NCI-H2171 treated with DMSO at 0.1 percent for 48 hours (cell line): Measurements from ENCODE around the gene PCNX3.
"Not testable (repeated sequence)": the region's sequence is repeated elsewhere in the genome, so short reads cannot be mapped to it uniquely, and the experiment has no call there.

Experiments used
- DNase-seq: peaks from one replicate; lab custom pipeline; 2025; lab: John Stamatoyannopoulos, UW

The PCNX3 gene

DNA sequence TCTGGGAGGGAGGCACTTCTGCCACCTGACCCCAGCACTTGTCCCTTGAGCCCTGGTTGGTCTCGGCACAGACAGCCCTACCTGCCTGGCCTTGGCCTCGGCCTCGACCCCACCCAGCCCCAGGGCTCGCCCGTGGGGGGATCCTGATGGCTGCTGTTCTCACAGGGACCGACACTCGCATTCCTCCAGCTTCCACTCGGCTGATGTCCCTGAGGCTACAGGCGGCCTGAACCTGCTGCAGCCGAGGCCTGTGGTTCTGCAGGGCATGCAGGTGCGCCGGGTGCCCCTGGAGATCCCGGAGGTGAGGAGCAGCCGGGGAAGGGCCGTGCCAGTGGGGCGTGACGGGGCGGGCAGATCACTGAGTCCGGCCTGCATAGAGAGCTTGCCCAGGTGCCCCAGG lies 5.1 kb downstream of the PCNX3 start:
- no peak for DNase-seq

GRCh38 chr11:65621460-65621859 lies 5.9 kb downstream of the PCNX3 start:
- DNase-seq = no peak

DNA sequence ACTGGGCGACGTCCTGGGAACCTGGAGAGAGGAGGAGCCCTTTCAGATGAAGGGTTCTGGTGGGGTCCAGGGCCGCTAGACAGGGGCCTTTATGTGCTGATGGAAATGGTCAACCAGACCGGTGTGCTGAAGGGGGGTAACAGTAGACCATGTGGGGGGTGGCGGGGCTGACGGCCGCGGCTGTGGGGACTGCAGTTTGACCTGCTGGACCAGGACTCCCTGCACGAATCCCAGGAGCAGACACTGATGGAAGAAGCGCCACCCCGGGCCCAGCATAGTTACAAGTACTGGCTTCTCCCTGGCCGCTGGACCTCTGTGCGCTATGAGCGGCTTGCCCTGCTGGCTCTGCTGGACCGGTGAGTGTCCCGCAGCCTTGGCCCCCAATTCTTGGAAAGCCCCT lies 6.4 kb downstream of the PCNX3 start:
- DNase-seq = no peak

DNA sequence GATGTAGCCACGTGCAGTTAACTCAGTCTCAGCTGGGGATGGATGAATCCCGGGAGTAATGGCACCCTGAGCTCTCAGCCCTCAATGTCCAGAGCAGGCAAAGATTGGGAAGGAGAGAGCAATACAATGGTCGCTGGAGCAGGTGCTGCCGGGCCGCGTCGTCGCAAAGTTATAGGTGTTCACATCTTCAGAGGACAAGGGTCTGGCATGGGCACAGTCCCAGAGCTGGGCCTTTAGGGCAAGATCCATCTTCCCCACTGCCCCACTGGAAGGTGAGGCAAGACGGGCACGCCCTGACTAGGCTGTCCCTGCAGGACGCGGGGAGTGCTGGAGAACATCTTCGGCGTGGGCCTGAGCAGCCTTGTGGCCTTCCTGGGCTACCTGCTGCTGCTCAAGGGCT lies 7.6 kb downstream of the PCNX3 start:
- no peak for DNase-seq

DNA sequence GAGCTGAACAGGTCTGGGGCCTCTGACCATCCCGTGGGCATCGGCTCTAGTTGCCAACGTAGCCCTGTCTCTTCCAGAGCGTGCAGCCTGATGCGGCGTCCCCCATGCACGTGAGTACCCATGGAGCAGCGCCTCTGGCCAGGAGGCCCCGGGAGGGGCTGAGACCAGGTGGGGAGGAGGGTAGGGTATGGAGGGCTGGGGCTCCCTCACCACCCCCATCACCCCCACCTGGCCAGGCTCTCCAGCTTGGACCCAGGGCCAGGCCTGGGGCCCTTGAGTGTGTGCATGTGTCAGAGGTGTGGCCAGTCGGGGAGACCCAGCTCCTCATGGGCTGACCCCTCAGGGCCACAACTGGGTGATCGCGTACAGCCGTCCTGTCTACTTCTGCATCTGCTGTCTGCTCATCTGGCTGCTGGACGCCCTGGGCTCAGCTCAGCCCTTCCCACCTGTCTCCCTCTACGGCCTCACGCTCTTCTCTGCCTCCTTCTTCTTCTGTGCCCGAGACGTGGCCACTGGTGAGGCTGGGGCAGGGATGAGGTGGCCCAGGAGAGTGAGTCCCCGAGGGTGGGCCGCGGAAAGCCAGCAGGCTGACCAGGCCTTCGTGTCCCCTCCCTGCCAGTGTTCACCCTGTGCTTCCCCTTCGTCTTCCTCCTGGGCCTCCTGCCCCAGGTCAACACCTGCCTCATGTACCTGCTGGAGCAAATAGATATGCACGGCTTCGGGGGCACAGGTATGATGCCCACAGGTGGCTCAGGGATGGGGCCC lies 8.5 kb downstream of the PCNX3 start:
- DNase-seq = no peak

DNA sequence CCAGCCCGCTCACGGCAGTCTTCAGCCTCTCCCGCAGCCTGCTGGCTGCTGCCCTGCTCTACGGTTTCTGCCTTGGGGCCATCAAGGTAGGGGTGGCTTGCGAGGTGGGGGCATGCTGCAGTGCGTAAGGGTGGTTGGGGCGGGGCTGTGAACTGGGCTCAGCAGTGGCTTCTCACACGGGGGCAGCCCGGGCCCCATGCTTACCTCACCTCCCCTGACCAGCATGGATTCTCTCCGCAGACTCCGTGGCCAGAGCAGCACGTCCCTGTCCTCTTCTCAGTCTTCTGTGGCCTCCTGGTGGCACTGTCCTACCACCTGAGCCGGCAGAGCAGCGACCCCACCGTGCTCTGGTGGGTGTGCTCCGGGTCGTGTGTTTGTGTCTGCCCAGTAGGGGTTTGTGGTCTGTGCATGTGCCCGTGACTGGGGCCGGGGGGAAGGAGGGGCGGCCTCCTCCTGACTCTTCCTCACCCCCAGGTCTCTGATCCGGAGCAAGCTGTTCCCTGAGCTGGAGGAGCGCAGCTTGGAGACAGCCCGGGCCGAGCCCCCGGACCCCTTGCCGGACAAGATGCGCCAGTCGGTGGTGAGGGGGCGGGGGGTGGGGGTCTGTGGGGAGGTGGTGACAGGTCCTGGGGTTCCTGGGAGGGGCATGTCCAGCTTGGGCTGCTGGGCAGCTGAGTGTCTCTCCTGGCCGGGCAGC lies 9.5 kb downstream of the PCNX3 start:
- no peak for DNase-seq

- DNase-seq = peak; percentile 21
These were observed 10.2 kb downstream of the PCNX3 start for GRCh38 chr11:65625628-65626342.

- DNase-seq = no peak
These were observed 11.6 kb downstream of the PCNX3 start for GRCh38 chr11:65627202-65627601.

GRCh38 chr11:65629579-65629978 lies 14.0 kb downstream of the PCNX3 start:
- DNase-seq = no peak

GRCh38 chr11:65630215-65630614 lies 14.6 kb downstream of the PCNX3 start:
- DNase-seq = no peak

- DNase-seq = no peak
These were observed 18.0 kb downstream of the PCNX3 start for GRCh38 chr11:65633390-65634108.

GRCh38 chr11:65634109-65634436 lies 18.5 kb downstream of the PCNX3 start:
- no peak for DNase-seq

DNA sequence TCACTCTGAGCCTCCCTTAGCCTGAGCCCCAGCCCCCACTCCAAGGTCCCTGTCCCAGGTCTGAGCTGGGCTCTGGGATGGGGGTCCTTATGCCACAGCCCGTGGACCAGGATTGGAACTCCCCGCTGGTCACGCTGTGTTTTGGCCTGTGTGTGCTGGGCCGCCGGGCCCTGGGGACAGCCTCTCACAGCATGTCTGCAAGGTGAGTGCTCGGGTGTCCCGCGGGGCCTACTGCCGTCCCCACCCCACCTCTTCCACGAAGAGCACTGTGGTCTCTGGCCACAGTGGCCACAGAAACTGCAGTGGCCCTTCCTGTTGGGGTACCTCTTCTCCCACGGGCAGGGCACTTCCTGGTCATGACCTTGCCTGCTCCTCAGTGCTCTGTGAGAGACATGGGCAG lies 18.9 kb downstream of the PCNX3 start:
- no peak for DNase-seq

GRCh38 chr11:65634905-65635731 lies 19.5 kb downstream of the PCNX3 start:
- DNase-seq = no peak

DNA sequence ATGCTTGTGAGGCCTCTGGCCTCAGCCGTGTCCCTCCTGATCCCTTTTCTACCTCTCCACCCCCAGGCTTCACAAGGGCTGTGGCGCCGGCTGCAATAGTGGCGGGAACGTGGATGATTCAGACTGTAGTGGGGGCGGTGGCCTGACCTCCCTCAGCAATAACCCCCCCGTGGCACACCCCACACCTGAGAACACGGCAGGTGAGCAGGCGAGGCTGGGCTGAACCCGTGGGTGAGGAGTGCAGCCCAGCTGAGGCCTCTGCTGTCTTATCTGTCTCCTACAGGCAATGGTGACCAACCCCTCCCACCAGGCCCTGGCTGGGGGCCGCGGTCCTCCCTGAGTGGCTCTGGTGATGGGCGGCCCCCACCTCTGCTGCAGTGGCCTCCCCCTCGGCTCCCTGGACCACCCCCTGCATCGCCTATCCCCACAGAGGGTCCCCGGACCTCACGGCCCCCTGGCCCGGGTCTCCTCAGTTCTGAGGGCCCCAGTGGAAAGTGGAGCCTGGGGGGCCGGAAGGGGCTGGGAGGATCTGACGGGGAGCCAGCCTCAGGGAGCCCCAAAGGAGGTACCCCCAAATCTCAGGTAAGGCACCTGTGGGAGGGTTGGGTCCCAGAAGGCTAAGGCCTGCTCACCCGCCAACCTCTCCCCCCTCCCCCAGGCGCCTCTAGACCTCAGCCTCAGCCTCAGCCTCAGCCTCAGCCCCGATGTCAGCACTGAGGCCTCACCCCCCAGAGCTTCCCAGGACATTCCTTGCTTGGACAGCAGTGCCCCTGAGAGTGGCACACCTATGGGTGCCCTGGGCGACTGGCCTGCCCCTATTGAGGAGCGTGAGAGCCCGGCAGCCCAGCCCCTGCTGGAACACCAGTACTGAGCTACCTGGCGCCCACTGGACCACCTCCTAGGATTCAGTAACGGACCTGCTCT lies 20.8 kb downstream of the PCNX3 start:
- no peak for DNase-seq

- DNase-seq = no peak
These were observed 21.5 kb downstream of the PCNX3 start for GRCh38 chr11:65637032-65637557.

DNA sequence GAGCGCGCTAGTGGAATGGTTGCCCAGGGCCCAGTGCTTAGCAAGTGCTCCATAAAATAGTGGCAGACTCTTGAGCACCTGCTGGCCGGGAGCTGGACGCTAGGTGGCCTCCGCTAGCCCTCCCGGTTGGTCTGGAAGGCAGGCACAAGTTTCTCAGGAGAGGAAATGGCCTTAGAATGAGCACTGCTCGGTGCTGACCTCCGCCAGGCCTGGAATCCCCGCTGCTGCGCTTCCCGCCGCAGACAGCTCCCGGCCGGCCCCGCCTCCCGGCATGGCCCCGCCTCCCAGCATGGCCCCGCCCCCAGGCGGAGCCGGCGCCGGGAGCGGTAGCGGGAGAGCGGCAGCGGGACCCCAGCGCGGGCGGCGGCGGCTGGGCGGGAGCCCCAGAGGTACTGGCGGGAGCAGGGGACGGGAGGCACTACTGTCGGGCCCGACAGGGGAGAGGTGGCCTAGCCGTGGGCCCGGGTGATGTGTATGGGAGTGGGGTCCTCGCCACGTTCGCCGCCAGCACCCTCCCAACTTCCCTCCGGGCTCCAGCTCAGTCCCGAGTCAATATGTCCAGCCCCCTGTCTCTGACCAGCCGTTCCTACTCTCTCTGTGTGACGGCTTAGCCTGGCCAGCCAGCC lies 22.3 kb downstream of the PCNX3 start, which contains the start of gene SIPA1:
TSS of gene SIPA1 (plus strand) at position 308 of the 626 bp plus-strand sequence. CDS start 2,821 bp downstream, outside the sequence.
- DNase-seq = peak; percentile 64

- DNase-seq = not testable (repeated sequence)
These were observed 23.6 kb downstream of the PCNX3 start for GRCh38 chr11:65639228-65639597.

- DNase-seq = peak; percentile 7
These were observed 24.3 kb downstream of the PCNX3 start for GRCh38 chr11:65639623-65640482.
